Forelimb muscle (tissue), 1 donor: ENCODE data around the gene CAMK2D. TPM values are rescaled to one million over a fixed set of nuclear protein-coding genes. Genes with fewer than 3 reads are reported as not detected.

Source experiments
- DNase-seq: peaks from one replicate; pipeline ENCODE4 v3.0.0-alpha.2; 2013; ENCODE audit warnings: low read depth
- polyA plus RNA-seq: library from polyadenylated mRNA; unstranded; fragments of 120-200 nt; gene quantifications from one replicate; pipeline ENCODE4 v1.2.1, GENCODE V29; 2013; ENCODE audit not compliant: insufficient read length

Gene CAMK2D
- polyA plus RNA-seq, 1 donor, result 172 TPM

- no peak for DNase-seq
Measured at GRCh38 chr4:113607998-113608397, 153.5 kb downstream of the CAMK2D start.

DNA sequence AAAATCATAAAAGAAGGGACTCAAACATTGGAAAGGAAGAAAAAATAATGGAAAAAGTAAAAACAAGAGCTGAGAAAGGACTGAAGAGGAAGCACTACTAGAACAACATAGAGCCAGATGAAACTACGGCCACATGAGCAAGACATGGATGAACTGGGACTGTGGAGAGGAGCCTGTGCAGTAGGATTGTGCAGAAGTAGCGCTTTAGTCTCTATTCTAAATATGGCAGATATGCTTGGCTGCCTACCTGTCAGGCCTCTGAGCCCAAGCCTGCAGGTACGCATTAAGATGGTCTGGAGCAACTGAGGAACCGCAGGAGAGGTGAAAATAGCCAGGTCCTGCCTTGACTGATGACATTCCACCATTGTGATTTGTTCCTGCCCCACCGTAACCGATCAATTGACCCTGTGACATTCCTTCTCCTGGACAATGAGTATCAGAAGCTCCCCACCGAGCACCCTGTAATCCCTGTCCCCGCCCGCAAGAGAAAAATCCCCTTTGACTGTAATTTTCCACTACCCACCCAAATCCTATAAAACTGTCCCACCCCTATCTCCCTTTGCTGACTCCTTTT lies 154.3 kb downstream of the CAMK2D start:
- no peak for DNase-seq

- no peak for DNase-seq
Measured at GRCh38 chr4:113604955-113605354, 156.6 kb downstream of the CAMK2D start.

GRCh38 chr4:113603911-113604310 lies 157.6 kb downstream of the CAMK2D start:
- no peak for DNase-seq

DNA sequence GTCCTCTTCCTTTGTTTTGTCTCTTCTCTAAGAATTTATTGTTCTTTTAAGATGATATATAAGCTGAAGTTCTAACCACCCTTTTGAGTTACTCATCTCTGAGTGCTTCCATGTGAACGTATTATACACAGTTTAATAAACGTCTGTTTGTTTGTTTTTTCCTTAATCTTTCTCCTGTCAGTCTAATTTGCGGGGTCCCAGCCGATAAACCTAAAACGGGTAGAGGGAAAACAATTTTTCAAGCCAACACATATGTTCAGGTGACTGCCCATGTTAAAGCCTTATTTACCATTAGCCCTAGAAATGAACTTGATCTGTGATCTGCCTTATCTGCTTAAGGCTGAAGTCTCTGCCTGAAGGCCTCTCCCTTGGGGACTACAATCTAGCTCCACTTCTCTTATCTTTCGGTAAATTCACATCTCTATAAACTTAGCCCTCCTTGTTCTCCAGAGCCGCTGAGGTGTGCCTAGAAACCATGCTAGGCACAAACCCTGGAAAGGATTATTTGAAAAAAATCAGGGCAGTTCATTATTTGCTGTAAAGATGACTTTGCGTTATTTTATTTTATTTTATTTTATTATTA lies 158.8 kb downstream of the CAMK2D start:
- DNase-seq, result no peak

GRCh38 chr4:113601636-113602035 lies 159.9 kb downstream of the CAMK2D start:
- DNase-seq, result no peak

DNA sequence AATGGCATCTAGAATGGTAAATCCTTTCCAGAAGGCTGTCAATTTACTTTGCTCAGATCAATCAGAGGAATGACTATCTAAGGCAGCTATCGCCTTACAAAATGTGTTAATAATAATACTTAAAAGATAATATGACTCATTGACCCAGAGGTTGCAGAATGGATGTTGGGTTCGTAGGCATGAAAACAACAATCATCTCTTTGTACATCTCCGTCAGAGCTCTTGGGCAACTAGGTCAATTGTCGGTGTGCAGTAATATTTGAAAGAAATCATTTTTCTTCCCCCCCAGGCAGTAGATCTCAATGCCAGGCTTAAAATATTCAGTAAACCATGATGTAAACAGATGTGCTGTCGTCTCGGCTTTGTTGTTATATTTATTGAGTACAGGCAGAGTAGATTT lies 165.1 kb downstream of the CAMK2D start:
- DNase-seq, result no peak

DNA sequence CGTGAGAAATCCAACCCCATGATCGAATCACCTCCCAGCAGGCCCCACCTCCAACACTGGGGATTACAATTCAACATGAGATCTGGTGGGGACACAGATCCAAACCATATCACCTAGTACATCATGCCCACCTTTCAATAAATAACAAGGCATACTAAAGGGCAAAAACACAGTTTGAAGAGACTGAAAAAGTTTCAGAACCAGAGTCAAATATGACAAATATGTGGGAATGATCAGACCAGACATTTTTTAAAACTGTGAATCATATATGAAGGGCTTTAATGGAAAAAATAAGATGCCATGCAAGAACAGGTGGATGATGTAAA lies 167.3 kb downstream of the CAMK2D start:
- DNase-seq, result no peak

DNA sequence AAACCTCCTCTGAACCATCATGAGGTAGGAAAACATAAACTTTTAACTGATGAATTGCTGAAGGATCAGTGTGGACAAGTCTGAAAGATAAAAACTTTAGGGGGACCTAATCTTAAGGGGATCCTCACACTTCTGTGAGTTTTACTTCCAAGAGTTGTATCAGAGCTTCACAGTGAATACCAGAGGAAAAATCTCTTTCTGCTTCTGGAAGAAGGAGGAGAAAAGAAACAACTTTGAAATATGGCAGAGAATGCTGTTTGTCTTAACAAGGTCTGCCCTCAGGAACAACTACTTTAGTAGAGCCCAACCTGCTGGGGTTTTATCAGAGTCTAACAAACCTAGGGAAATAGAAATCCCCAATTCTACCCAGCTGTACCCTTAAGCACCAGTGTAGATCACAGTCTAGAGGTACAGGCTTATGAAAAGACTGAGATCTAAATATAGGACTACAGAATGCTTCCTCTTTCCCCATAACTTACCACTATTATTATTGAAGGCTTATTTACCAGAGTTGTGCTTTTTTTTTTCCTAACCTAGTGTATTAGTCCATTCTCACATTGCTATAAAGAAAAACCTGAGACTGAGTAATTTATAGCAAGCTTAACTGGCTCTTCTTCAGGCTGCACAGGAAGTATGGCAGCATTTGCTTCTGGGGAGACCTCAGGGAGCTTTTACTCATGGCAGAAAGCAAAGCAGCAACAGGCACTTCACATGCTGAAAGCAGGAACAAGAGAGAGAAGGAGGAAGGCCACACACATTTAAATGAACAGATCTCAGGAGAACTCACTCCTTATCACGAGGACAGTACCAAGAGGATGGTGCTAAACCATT lies 167.9 kb downstream of the CAMK2D start:
- DNase-seq, result no peak

GRCh38 chr4:113591982-113592381 lies 169.6 kb downstream of the CAMK2D start:
- DNase-seq, result no peak

DNA sequence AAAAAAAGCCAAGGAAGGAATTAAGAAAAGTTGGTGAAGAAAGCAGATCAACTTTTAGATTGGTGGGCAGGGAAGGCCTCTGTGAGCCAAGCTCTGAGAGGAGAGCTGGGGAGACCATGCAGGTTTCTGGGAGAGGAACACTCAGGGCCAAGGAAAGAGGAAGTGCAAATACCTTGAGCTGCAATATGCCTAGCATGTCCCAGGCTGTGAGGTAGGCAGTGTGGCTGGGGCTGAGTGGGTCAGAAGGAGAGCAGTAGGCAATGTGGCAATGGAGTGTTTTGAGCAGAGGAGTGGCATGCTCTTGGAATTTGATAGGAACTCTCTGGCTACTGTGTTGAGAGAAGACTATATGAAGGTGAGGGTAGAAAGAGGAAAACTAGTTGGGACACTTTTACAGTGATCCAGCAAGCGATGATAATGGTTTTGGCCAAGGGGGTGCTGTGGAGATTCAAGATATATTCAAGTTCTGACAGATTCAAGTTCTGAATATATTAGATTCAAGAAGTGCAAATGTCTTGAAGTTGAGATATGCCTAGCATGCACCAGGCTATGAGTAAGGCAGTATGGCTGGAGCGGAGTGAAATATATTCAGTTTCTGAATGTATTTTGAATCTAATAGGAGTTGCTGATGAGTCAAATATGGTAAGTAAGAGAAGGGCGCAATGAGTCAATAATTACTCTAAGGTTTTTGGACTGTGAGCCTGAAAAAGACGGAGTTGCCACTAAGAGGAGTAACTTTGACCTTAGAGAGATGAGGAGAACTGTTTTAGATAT lies 172.5 kb downstream of the CAMK2D start:
- DNase-seq, result no peak

- DNase-seq, result no peak
Measured at GRCh38 chr4:113587640-113588275, 173.8 kb downstream of the CAMK2D start.

GRCh38 chr4:113587156-113587555 lies 174.4 kb downstream of the CAMK2D start:
- DNase-seq, result no peak

DNA sequence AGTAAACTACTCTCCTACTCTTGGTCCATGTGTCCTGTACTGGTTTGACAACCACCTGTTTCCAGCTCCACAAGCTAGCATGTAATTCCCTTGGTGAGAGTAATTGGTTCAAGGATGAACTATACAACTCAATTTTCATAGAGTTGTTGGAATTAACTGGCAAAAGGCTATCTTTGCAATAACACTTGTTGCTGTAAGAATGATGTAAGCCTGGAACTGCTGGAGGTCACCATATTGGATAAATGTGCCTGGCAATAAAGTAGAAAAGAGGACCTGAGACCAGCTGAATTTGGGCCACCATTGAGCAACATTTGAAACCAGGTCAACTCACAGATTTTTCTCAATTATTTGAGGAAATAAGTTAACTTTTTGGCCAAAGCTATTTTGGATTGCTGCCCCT lies 175.5 kb downstream of the CAMK2D start:
- DNase-seq, result no peak

GRCh38 chr4:113584407-113585150 lies 177.0 kb downstream of the CAMK2D start:
- no peak for DNase-seq

DNA sequence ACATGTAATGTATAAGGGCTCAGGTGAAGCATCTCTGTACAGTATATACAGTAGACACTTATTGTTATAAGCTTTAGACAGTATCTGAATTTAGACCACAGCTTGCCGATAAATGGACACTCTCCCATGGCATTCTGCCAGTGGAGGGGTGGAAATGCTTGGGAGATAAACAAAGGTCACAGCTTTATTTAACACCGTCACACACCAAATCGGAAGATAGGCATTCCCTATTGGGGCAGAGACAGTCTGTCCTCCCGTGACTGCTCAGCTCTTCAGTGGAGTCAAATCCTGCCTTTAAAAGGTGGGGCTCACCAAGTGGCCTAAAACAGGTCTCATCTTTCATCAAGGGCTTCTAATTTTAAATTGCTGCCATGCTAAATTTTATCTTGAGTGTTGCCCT lies 178.8 kb downstream of the CAMK2D start:
- DNase-seq, result no peak

DNA sequence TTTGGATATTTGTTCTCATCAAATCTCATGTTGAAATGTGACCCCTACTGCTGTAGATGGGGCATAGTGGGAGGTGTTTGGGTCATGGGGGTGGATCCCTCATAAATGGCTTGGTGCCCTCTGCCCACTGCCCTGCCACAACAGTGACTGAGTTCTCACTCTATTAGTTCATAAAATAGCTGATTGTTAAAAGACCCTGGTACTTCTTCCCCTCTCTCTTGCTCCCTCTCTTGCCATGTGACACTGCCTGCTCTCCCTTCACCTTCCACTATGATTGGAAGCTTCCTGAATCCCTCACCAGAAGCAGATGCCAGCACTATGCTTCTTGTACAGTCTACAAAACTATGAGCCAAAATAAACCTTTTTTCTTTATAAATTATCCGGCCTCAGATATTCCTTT lies 182.2 kb downstream of the CAMK2D start:
- DNase-seq, result no peak

- no peak for DNase-seq
Measured at GRCh38 chr4:113576947-113577678, 184.4 kb downstream of the CAMK2D start.

- DNase-seq, result no peak
Measured at GRCh38 chr4:113575401-113575800, 186.1 kb downstream of the CAMK2D start.

GRCh38 chr4:113574636-113575103 lies 186.9 kb downstream of the CAMK2D start:
- peak; percentile 72 for DNase-seq
